NCI-H1436 treated with DMSO at 0.1 percent for 48 hours (cell line): ENCODE data around the gene SDR39U1.

Experiments
- DNase-seq: peaks from one replicate; lab custom pipeline; 2025; lab: John Stamatoyannopoulos, UW

The SDR39U1 gene

GRCh38 chr14:24411443-24412389 is 30.9 kb downstream of the SDR39U1 start:
- no peak for DNase-seq

GRCh38 chr14:24409956-24410355 is 32.6 kb downstream of the SDR39U1 start:
- DNase-seq: no peak

- DNase-seq: no peak
Observed at GRCh38 chr14:24409192-24409591, 33.4 kb downstream of the SDR39U1 start.

- DNase-seq: no peak
Observed at GRCh38 chr14:24408764-24409163, 33.8 kb downstream of the SDR39U1 start.

GRCh38 chr14:24407608-24408325 is 34.8 kb downstream of the SDR39U1 start:
- no peak for DNase-seq

GRCh38 chr14:24406416-24406815 is 36.2 kb downstream of the SDR39U1 start:
- no peak for DNase-seq

- no peak for DNase-seq
Observed at GRCh38 chr14:24404814-24405213, 37.8 kb downstream of the SDR39U1 start.

- DNase-seq: no peak
Observed at GRCh38 chr14:24403294-24403998, 39.1 kb downstream of the SDR39U1 start.

- DNase-seq: no peak
Observed at GRCh38 chr14:24401810-24402702, 40.5 kb downstream of the SDR39U1 start.

- no peak for DNase-seq
Observed at GRCh38 chr14:24399999-24400718, 42.4 kb downstream of the SDR39U1 start.

GRCh38 chr14:24399447-24399822 is 43.1 kb downstream of the SDR39U1 start:
- DNase-seq: no peak

GRCh38 chr14:24398653-24399446 is 43.7 kb downstream of the SDR39U1 start, which contains the start of gene NYNRIN:
TSS of gene NYNRIN (plus strand) at chr14:24399003. CDS start at chr14:24399247, 244 bp downstream.
- no peak for DNase-seq

- DNase-seq: no peak
Observed at GRCh38 chr14:24398293-24398652, 44.3 kb downstream of the SDR39U1 start.

- DNase-seq: no peak
Observed at GRCh38 chr14:24397639-24398292, 44.8 kb downstream of the SDR39U1 start.

- DNase-seq: no peak
Observed at GRCh38 chr14:24395609-24396582, 46.7 kb downstream of the SDR39U1 start.

GRCh38 chr14:24394275-24394674 is 48.3 kb downstream of the SDR39U1 start:
- no peak for DNase-seq

GRCh38 chr14:24392325-24393091 is 50.1 kb downstream of the SDR39U1 start:
- no peak for DNase-seq
